Dedifferentiated amniotic fluid mesenchymal stem cell (primary cell): ENCODE measurements around the gene NAA16.
A peak's percentile ranks its signal among the peaks of the same experiment; 100 is the strongest.
"Not testable (repeated sequence)": the region's sequence is repeated elsewhere in the genome, so short reads cannot be mapped to it uniquely, and the experiment has no call there.

Experiments used
- DNase-seq: peaks from one replicate; pipeline ENCODE4 v3.0.0-alpha.2; 2016; ENCODE audit errors: extremely low spot score

The NAA16 gene

GRCh38 chr13:41408746-41409145 lies 97.7 kb downstream of the NAA16 start:
- DNase-seq: peak; percentile 5

- no peak for DNase-seq
These were observed 98.5 kb downstream of the NAA16 start for GRCh38 chr13:41409611-41410010.

DNA sequence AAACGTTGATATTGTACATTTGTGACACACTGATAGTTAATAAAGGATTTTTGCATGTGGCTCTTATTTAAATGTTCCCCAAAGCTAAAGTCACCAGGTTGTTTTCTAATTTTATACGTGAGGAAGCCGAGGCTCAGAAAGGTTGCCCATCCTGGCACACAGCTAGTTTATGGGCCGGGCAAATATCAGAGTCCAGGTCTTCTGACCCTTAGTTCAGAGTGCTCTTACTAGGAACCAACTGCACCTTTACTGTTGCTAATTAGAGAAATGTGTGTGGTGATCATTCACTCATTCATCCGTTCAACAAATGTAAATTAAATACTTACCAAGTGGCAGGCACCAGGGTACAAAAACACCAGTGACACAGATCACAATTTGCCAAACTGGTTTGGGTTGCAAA lies 100.0 kb downstream of the NAA16 start:
- DNase-seq: no peak

- peak; percentile 61 for DNase-seq
These were observed 100.5 kb downstream of the NAA16 start for GRCh38 chr13:41411522-41411921.

DNA sequence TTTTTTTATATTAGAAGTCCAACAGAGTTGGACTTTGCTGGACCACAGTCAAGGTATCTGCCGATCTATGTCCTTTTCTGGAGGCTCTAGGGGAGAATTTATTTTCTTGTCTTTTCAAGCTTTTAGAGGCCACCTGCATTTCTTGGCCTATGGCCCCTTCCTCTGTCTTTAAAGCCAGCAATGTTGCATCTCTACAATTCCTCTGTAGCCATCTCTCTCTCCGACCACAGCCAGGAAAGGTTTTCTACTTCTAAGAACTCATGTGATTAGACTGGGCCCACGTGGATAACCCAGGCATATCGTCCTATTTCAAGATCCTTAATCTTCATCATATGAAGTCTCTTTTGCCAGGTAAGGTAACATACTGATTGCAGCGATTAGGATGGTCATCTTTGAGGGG lies 102.8 kb downstream of the NAA16 start:
- DNase-seq: no peak

DNA sequence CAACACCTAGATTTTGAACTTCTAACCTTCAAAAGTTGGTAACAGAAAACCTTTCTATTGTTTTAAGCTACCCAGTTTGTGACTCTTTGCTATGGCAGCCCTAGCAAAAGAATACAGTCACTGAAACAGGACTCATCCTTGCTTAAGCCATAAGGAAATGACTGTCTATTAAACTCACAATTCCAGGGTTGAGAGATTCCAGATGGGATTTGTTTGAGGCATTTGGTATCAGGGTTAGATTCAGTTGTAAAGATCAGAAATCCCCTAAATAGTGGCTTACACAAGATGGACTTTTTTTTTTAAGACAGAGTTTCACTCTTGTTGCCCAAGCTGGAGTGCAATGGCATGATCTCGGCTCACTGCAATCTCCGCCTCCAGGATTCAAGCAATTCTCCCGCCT lies 105.2 kb downstream of the NAA16 start:
- DNase-seq: no peak

DNA sequence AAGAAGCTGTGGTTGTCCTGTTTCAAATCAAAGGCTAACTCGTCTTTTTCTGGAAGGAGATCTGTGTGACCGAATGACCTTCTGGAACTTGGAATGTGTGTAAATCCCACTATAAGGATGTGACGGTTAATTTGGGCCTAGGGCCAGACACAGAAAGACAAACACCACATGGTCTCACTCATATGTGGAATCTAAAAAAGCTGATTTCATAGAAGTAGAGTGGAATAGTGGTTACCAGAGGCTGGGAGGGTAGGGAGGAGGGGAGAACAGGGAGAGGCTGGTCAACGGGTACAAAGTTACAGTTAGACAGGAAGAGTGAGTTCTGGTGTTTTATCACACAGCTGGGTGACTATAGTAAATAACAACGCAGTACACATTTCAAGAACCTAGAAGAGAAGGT lies 107.0 kb downstream of the NAA16 start:
- peak; percentile 15 for DNase-seq

GRCh38 chr13:41418731-41419130 lies 107.7 kb downstream of the NAA16 start:
- no peak for DNase-seq

GRCh38 chr13:41419206-41419605 lies 108.1 kb downstream of the NAA16 start:
- DNase-seq: no peak

GRCh38 chr13:41420146-41420545 lies 109.1 kb downstream of the NAA16 start:
- DNase-seq: no peak

DNA sequence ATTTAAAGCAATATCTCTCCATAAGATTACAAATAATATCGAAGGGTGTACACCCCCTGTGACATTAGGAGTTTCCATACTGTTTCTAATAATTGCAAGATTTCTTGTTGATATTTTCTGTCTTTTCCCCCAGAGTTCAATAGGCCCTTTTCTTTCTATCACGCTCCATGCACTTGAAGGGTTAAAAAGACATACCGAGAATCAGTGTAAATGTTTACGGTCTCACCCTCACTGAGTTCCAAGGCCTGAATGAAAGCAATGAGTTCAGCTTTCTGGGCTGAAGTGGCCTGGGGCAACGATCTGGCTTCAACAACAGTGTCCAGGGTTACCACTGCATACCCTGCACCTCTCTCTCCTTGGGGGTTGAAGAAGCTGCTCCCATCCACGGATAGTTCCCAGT lies 110.3 kb downstream of the NAA16 start:
- not testable (repeated sequence) for DNase-seq

DNA sequence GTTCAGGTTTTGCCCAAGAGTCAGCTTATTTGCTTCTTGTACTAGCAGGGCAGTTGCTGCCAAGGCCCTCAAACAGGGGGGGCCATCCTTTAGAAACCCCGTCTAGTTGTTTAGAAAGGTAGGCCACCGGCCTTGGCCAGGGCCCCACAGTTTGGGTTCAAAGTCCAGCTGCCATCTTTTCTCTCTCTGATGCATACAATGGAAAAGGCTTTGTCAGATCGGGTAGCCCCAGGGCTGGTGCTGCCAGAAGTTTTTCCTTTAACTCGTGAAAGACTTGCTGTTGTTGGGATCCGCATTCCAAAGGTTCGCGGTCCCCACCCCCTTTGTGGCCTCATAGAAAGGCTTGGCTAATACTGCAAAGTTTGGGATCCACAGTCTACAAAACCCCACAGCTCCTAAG lies 110.9 kb downstream of the NAA16 start:
- not testable (repeated sequence) for DNase-seq

DNA sequence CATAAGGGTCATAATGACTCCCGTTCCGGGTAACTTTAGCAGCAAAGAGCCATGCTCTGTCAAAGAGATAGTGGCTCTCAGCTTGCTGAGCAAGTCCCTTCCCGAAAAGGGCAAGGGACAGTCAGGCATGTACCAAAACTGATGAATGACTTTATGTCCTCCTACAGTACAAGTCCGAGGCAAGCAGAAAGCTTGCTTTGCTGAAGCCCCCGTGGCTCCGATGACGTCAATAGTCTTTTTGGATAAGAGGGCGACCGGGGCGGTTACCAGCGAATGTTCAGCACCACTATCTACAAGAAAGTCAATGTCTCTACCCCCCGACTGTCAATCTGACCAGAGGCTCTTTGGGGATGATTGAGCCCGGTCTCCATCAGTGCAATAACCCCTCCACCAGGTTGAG lies 112.2 kb downstream of the NAA16 start:
- DNase-seq: not testable (repeated sequence)

- DNase-seq: not testable (repeated sequence)
These were observed 113.6 kb downstream of the NAA16 start for GRCh38 chr13:41424675-41425074.

DNA sequence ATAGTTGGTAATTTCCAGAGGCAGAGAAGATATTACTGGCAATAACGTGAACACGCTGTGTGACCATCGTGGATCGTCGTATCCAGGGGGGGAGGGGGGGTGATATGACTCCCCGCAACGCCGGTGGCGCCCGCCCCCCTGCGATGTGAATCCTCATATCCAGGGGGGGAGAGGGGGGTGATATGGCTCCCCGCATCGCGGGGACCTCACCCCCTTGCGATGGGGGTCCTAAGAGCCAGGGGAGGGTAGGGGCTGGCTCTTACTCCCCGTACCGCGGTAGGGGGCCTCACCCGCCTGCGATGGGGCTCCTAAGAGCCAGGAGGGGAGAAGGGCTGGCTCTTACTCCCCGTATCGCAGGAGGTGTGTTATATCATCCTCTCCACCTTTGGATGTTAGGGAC lies 115.0 kb downstream of the NAA16 start:
- no peak for DNase-seq
